Tibial nerve (tissue), 4 donors: ENCODE results near the gene LSR. TPM values are rescaled to one million over a fixed set of nuclear protein-coding genes. Genes with fewer than 3 reads are reported as not detected.

ENCODE experiments used
- DNase-seq, 2 donors: peaks; one replicate each; pipeline ENCODE4 v3.0.0-alpha.2; 2019; ENCODE audit warnings: low spot score in 2 of 2
- H3K27ac ChIP-seq, 4 donors: fragments of 200-600 bp; sonication (generic) in 3 of 4; one replicate each; pipeline ENCODE4 v1.5.1; 2017 to 2019; ENCODE audit warnings: mild to moderate bottlenecking in 1 of 4
- H3K27me3 ChIP-seq, 2 donors: fragments of 200-600 bp; sonication (generic) in 1 of 2; one replicate each; pipeline versions ENCODE4 v1.5.1 to v1.6.0; 2017 to 2019
- H3K36me3 ChIP-seq, 3 donors: fragments of 200-600 bp; sonication (generic); one replicate each; pipeline ENCODE4 v1.5.1; 2018 to 2019
- H3K4me1 ChIP-seq, 4 donors: fragments of 200-600 bp; sonication (generic) in 3 of 4; one replicate each; pipeline ENCODE4 v1.5.1; 2017 to 2019
- H3K4me3 ChIP-seq, 4 donors: fragments of 200-600 bp; sonication (generic) in 3 of 4; one replicate each; pipeline ENCODE4 v1.5.1; 2017 to 2019; ENCODE audit warnings: mild to moderate bottlenecking in 1 of 4, moderate library complexity in 1 of 4
- H3K9me3 ChIP-seq, 4 donors: fragments of 200-600 bp; sonication (generic) in 3 of 4; one replicate each; pipeline ENCODE4 v1.5.1; 2017 to 2019
- EP300 ChIP-seq, 2 donors: sonication (generic); formaldehyde crosslinking; IDR thresholded peaks; one replicate each; pipeline ENCODE4 v1.6.1; 2017; ENCODE audit warnings: antibody characterized with exemption in 2 of 2, mild to moderate bottlenecking in 1 of 2
- POLR2A ChIP-seq, 2 donors: fragments of 450-650 bp; IDR thresholded peaks; one replicate each; pipeline ENCODE4 v1.6.1; 2017; ENCODE audit warnings: antibody characterized with exemption in 2 of 2, mild to moderate bottlenecking in 2 of 2, moderate library complexity in 2 of 2
- WGBS, 2 donors: methylation state at CpG; one replicate each; pipeline ENCODE4 v1.1.5; 2018; 5-methylcytosine and 5-hydroxymethylcytosine counted together
- total RNA-seq, 4 donors: library from RNA; depleted of rRNA; stranded (reverse); fragments of >200 nt; gene quantifications; one replicate each; pipeline ENCODE4 v1.1.0, GENCODE V29; 2016
- TF ChIP-seq, protein P1 (sequence below), 5 experiments: fragments of 200-600 bp in 3 of 5; fragments of 450-650 bp in 2 of 5; sonication (generic) in 3 of 5; IDR thresholded peaks; one replicate each; pipeline ENCODE4 v1.5.1; 2016 to 2019; ENCODE audit warnings: antibody characterized with exemption in 5 of 5, mild to moderate bottlenecking in 3 of 5, moderate library complexity in 2 of 5

The LSR gene
- total RNA-seq, 4 donors from 2014 or later, result 3.1 to 34.9 (median 19.1) TPM

DNA sequence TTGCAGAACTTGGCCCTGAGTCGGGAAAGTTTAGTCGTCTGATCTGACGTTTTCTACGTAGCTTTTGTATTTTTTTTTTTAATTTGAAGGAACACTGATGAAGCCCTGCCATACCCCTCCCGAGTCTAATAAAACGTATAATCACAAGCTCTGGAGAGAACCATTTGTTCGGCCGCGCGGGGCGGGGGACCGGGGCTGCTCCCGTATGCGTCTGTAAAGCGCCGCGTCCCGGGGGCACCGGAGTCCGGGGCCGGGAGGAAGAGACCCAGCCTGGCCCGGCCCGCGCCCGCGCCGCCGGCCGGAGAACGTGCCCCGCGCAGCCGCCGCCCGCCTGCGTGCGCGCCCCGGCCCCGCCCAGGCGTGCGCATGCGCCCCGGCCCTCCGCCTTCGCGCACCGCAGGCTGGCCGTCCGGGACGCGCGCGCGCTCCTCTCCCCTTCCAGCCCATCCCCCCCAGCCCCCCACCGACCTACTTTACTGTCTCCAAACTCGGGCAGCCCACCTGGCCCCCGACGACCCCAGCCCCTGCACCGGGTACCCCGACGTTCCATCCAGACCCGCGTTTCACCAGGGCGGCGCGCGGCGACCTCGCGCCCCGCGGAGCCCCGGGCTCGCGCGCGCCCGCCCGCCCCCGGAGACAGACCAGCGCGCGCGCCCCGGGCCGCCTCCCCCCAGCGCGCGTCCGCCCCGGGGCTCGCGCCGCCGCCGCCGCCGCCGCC, 19.2 kb downstream of the LSR start:
- WGBS, 2 donors, result 0 to 1% methylated on average over 44 to 54 of the region's 100 CpGs
- peak; percentile 48 to 54 for DNase-seq
- H3K4me1 ChIP-seq, result peaks cover 0 to 64% (median 14%) of the 10 kb centered on the region in 4 donors
- H3K36me3 ChIP-seq, result peaks cover 0 to 31% (median 6%) of the 10 kb centered on the region in 3 donors
- H3K27ac ChIP-seq, result peak overlapping the region; percentile 76 to 99 (median 96)
- TF ChIP-seq POLR2A (IDR thresholded peaks at IDR 0.05) (peak; percentile 82 to 91), EP300 (IDR thresholded peaks at IDR 0.05) (peak in 1 of 2 donors; percentile 80)
- TF ChIP-seq, protein P1, sequence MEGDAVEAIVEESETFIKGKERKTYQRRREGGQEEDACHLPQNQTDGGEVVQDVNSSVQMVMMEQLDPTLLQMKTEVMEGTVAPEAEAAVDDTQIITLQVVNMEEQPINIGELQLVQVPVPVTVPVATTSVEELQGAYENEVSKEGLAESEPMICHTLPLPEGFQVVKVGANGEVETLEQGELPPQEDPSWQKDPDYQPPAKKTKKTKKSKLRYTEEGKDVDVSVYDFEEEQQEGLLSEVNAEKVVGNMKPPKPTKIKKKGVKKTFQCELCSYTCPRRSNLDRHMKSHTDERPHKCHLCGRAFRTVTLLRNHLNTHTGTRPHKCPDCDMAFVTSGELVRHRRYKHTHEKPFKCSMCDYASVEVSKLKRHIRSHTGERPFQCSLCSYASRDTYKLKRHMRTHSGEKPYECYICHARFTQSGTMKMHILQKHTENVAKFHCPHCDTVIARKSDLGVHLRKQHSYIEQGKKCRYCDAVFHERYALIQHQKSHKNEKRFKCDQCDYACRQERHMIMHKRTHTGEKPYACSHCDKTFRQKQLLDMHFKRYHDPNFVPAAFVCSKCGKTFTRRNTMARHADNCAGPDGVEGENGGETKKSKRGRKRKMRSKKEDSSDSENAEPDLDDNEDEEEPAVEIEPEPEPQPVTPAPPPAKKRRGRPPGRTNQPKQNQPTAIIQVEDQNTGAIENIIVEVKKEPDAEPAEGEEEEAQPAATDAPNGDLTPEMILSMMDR (IDR thresholded peaks at IDR 0.05), result no peak
- H3K9me3 ChIP-seq, result no peaks in the 10 kb centered on the region
- H3K27me3 ChIP-seq, result no peaks in the 10 kb centered on the region
- H3K4me3 ChIP-seq, result peak overlapping the region; percentile 73 to 97 (median 80)

DNA sequence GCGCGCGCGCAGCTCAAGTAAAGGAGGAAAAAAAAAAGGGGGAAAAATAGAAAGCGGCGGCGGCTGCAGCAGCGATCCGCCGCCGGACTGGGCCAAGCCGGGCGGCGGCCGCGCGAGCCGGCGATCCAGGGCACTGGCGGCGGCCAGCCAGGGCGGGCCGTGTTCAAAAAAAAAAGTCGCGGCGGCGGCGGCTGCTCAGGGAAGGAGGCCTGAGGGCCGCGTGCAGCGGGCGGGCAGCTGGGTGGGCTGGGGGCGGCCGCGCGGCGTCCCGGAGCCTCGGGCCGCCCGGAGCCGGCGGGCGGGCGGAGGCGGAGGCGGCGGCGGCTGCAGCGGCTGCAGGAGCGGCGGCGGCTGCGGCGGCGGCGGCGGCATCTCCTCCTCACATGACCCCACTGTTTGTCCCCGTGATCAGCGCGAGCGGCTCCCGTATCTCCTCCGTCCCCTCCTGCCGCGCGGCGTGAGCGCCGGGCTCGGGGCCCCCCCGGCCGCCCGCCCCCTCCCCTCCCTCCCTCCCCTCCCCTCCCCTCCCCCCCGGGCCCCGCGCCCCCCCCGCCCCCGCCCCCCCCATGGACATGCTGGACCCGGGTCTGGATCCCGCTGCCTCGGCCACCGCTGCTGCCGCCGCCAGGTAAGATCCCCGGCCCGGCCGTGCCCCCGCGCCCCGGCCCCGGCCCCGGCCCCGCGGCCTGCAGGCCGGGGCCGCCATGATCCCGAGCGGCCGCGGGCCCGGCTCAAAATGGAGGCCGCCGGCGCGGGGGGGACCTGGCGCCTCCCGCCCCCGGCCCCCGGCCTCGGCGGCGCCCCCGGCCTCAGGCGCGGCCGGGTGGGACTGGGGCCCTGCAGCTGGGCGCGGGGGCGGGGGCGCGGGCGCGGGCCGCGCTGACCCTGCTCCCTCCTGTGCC, 20.0 kb downstream of the LSR start, which contains the start of gene USF2:
Gene USF2 (plus strand): TSS at position 427 of the 902 bp plus-strand sequence. CDS start 140 bp downstream, at position 567.
- Histone ChIP-seq H3K36me3 (peaks cover 0 to 39% (median 6%) of the 10 kb centered on the region in 3 donors), H3K9me3 (no peaks in the 10 kb centered on the region), H3K27ac (peak within 1 kb of the TSS; percentile 76 to 99 (median 96)), H3K4me1 (peaks cover 0 to 72% (median 14%) of the 10 kb centered on the region in 4 donors), H3K27me3 (no peaks in the 10 kb centered on the region), H3K4me3 (peak within 1 kb of the TSS; percentile 73 to 97 (median 80))
- WGBS, 2 donors, result 1% methylated on average over 57 to 67 of the region's 126 CpGs
- DNase-seq, result peak in 1 of 2 donors; percentile 53
- TF ChIP-seq EP300 (IDR thresholded peaks at IDR 0.05) (peak in 1 of 2 donors; percentile 17), POLR2A (IDR thresholded peaks at IDR 0.05) (no peak)
- TF ChIP-seq, protein P1 (IDR thresholded peaks at IDR 0.05), result no peak

GRCh38 chr19:35269438-35270117, 20.8 kb downstream of the LSR start:
- DNase-seq, result peak; percentile 77 to 82
- TF ChIP-seq, protein P1 (IDR thresholded peaks at IDR 0.05), result peak; percentile 72 to 88 (median 84)
- TF ChIP-seq EP300 (IDR thresholded peaks at IDR 0.05) (peak in 1 of 2 donors; percentile 40), POLR2A (IDR thresholded peaks at IDR 0.05) (no peak)
- H3K4me1 ChIP-seq, result peaks cover 0 to 72% (median 14%) of the 10 kb centered on the region in 4 donors
- no peaks in the 10 kb centered on the region for H3K27me3 ChIP-seq
- H3K4me3 ChIP-seq, result peak overlapping the region; percentile 62 to 82 (median 73)
- H3K27ac ChIP-seq, result peak overlapping the region; percentile 76 to 96 (median 91)
- WGBS, 2 donors, result 10 to 28% methylated on average over 5 to 10 of the region's 66 CpGs
- no peaks in the 10 kb centered on the region for H3K9me3 ChIP-seq
- peaks cover 0 to 47% (median 6%) of the 10 kb centered on the region in 3 donors for H3K36me3 ChIP-seq

DNA sequence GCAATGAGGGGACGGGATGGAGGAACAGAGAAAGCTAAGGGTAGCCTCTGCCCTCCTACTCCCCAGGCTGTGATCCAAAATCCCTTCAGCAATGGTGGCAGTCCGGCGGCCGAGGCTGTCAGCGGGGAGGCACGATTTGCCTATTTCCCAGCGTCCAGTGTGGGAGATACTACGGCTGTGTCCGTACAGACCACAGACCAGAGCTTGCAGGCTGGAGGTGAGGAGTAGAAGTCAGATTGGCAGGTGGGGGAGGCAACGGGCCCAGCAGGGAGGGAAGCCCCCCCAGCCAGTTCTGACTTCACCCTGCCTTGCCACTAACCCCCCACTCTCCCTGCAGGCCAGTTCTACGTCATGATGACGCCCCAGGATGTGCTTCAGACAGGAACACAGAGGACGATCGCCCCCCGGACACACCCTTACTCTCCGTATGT, 21.6 kb downstream of the LSR start:
- TF ChIP-seq, protein P1 (IDR thresholded peaks at IDR 0.05), result no peak
- TF ChIP-seq EP300 (IDR thresholded peaks at IDR 0.05) (no peak), POLR2A (IDR thresholded peaks at IDR 0.05) (no peak)
- Histone ChIP-seq H3K27ac (peak overlapping the region in 1 of 4 donors; percentile 96), H3K4me3 (no peak overlapping the region), H3K36me3 (peaks cover 0 to 54% (median 6%) of the 10 kb centered on the region in 3 donors), H3K9me3 (no peaks in the 10 kb centered on the region), H3K4me1 (peaks cover 0 to 72% (median 9%) of the 10 kb centered on the region in 4 donors), H3K27me3 (no peaks in the 10 kb centered on the region)
- DNase-seq, result no peak
- WGBS, 2 donors, result 83 to 87% methylated on average over 16 of the region's 16 CpGs
